GM12892 (cell line): ENCODE data around the gene EXD3.

ENCODE experiments used
- POLR2A ChIP-seq: IDR thresholded peaks from 2 replicates; pipeline ENCODE4 v1.6.1; 2011; ENCODE audit warnings: low read depth, low read length, control low read depth
- POLR2AphosphoS5 ChIP-seq: IDR thresholded peaks from 2 replicates; pipeline ENCODE4 v1.6.1; 2011; ENCODE audit warnings: low read depth, low read length, control low read depth
- TAF1 ChIP-seq: IDR thresholded peaks from 2 replicates; pipeline ENCODE4 v1.6.1; 2011; ENCODE audit warnings: low read depth, mild to moderate bottlenecking, control low read depth, low read length, borderline replicate concordance

DNA sequence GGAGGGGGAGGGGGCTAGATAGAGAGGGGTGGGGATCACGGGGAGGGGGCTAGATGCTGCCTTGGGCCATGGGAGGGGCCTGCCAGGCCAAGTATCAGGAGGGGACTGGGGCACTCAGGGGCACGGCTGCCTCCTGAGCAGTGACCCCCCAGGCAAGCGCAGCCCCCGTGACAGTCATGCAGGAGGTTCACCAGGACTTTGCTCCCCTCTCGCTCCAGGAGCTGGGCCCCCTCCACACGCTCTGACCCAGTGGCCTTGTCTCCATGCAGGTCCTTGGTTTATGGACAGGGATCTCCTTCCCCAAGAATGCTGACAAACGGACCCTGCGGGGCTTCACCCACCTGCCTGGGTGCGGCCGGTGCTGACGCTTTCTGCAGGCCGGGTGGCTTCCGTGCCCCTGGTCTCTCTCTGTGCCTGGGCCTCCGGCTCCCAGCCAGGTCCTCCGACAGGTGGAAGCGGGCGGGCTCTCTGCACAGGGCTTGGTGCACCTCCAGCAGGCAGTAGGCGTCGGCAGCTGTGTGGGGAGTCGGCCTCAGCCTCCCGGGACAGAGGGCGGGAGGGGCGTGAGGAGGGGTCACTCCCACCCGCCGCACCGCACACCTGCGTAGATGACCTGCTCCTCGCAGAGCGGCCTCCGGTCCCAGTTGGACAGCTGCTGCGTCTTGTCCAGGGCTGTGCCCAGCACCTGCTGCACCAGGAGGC lies 74.0 kb downstream of the EXD3 start:
- no peak for TF ChIP-seq POLR2AphosphoS5
- no peak for TF ChIP-seq POLR2A
- TF ChIP-seq TAF1: no peak
